ENCODE measurements around the gene LAMP5. TPM values are rescaled to one million over a fixed set of nuclear protein-coding genes. Genes with fewer than 3 reads are reported as not detected.

The LAMP5 gene
- polyA plus RNA-seq, 1 donor from 2014 or later = 0.43 TPM

GRCh38 chr20:9572670-9573069 lies 58.3 kb downstream of the LAMP5 start:
- TF ChIP-seq MXI1 (conservative IDR thresholded peaks at IDR 0.05; ENCODE audit: poor library complexity, severe bottlenecking) (no peak), RAD21 (conservative IDR thresholded peaks at IDR 0.05) (no peak), POLR2AphosphoS5 (IDR thresholded peaks at IDR 0.05) (no peak), EZH2 (IDR thresholded peaks at IDR 0.05; ENCODE audit: borderline replicate concordance, insufficient read depth, low read length, poor library complexity, severe bottlenecking) (no peak), SMC3 (conservative IDR thresholded peaks at IDR 0.05; ENCODE audit: poor library complexity) (no peak), EP300 (conservative IDR thresholded peaks at IDR 0.05; ENCODE audit: poor library complexity, severe bottlenecking) (no peak)
- no peak overlapping the region for H2AFZ ChIP-seq (ENCODE audit: low read depth, low read length)
- no peak overlapping the region for H3K4me3 ChIP-seq (ENCODE audit: low read length)
- H3K9me3 ChIP-seq (ENCODE audit: low read length) = no peaks in the 10 kb centered on the region
- H3K4me2 ChIP-seq (ENCODE audit: low read length) = no peak overlapping the region
- no peaks in the 10 kb centered on the region for H3K36me3 ChIP-seq (ENCODE audit: insufficient read depth, low read length)
- H3K27ac ChIP-seq (ENCODE audit: low read length) = no peak overlapping the region
- no peaks in the 10 kb centered on the region for H3F3A ChIP-seq (ENCODE audit: insufficient read depth, low read length, poor library complexity, severe bottlenecking)
- no peak overlapping the region for H3K9ac ChIP-seq (ENCODE audit: low read length)
- H3K27me3 ChIP-seq (ENCODE audit: insufficient read depth, low read depth, low read length) = no peaks in the 10 kb centered on the region
- H4K20me1 ChIP-seq (ENCODE audit: insufficient read depth) = no peaks in the 10 kb centered on the region
- no peaks in the 10 kb centered on the region for H3K79me2 ChIP-seq (replicated peaks; ENCODE audit: insufficient read depth, low read length)
- no peaks in the 10 kb centered on the region for H3K9me2 ChIP-seq (ENCODE audit: insufficient read depth, low read length)

DNA sequence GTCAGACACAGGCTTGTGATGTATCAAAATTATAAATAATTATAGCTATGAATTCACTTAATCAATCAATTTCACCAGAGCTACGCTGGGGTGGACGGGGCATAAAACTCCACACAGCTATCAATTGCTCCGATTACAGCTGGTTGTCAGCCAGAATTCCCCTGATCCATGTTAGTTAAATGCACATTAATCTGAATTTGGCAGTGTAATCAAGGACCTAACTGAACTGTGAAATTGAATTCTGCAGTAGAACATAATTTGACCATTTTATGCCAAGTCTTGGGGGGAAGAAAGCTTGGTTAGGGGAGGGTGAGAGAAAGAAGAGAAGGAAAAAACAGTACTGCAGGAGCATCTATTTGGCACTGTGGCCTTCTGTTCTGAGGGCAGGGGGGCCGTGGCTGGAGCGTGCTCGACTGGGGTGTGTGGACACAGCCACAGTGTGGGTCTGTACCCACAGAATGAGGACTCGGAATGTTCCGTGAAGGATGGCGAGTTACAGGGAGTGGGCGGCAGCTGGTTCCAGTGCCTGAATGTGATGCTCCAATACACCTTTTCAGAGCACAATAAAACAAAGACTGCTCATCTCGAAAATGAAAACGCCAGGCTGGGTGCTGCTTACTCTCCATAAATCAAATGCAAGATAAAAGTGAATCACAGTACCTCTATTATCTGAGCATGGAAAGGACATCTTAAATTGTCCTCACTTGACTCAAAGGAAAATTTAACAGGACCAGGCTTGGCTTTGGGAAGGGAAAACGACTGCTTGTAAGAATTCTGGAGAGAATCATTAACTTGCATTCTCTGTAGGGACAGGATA lies 59.2 kb downstream of the LAMP5 start:
- Histone ChIP-seq H3K4me3 (ENCODE audit: low read length) (peak overlapping the region; percentile 50), H3K9me3 (ENCODE audit: low read length) (no peaks in the 10 kb centered on the region), H3K9me2 (ENCODE audit: insufficient read depth, low read length) (no peaks in the 10 kb centered on the region), H3K79me2 (replicated peaks; ENCODE audit: insufficient read depth, low read length) (no peaks in the 10 kb centered on the region), H3K36me3 (ENCODE audit: insufficient read depth, low read length) (no peaks in the 10 kb centered on the region), H3F3A (ENCODE audit: insufficient read depth, low read length, poor library complexity, severe bottlenecking) (no peaks in the 10 kb centered on the region), H3K27me3 (ENCODE audit: insufficient read depth, low read depth, low read length) (no peaks in the 10 kb centered on the region), H3K9ac (ENCODE audit: low read length) (peak overlapping the region; percentile 52), H4K20me1 (ENCODE audit: insufficient read depth) (no peaks in the 10 kb centered on the region), H3K27ac (ENCODE audit: low read length) (peak overlapping the region; percentile 53), H3K4me2 (ENCODE audit: low read length) (peak overlapping the region; percentile 56), H2AFZ (ENCODE audit: low read depth, low read length) (no peak overlapping the region)
- TF ChIP-seq EP300 (conservative IDR thresholded peaks at IDR 0.05; ENCODE audit: poor library complexity, severe bottlenecking) = no peak
- TF ChIP-seq SMC3 (conservative IDR thresholded peaks at IDR 0.05; ENCODE audit: poor library complexity) = no peak

DNA sequence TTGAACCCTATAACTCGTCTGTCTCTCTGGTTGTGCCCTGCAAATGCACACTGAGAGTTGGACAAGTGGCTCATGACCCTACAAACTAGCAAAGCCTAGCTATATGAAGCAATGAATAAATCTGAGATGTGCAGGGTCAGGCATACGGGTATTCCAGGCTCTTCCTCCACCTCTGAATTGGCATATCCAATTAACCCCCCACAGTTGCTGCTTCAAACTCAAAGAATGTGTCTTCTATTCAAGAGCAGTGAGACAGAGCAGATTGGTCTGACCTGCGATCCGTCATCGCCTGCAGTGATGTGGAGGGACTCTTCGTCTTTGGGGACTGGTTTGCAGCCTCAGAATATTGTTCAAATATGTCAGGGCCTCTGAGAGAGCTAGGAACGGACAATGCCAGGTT lies 59.8 kb downstream of the LAMP5 start:
- Histone ChIP-seq H3K9me3 (ENCODE audit: low read length) (no peaks in the 10 kb centered on the region), H3K4me2 (ENCODE audit: low read length) (peak overlapping the region; percentile 20), H3K27ac (ENCODE audit: low read length) (no peak overlapping the region), H3K79me2 (replicated peaks; ENCODE audit: insufficient read depth, low read length) (no peaks in the 10 kb centered on the region), H3K9ac (ENCODE audit: low read length) (peak overlapping the region; percentile 52), H3F3A (ENCODE audit: insufficient read depth, low read length, poor library complexity, severe bottlenecking) (no peaks in the 10 kb centered on the region), H4K20me1 (ENCODE audit: insufficient read depth) (no peaks in the 10 kb centered on the region), H3K9me2 (ENCODE audit: insufficient read depth, low read length) (no peaks in the 10 kb centered on the region), H3K27me3 (ENCODE audit: insufficient read depth, low read depth, low read length) (no peaks in the 10 kb centered on the region), H3K4me3 (ENCODE audit: low read length) (peak overlapping the region; percentile 50), H3K36me3 (ENCODE audit: insufficient read depth, low read length) (no peaks in the 10 kb centered on the region), H2AFZ (ENCODE audit: low read depth, low read length) (no peak overlapping the region)
- no peak for TF ChIP-seq POLR2AphosphoS5 (IDR thresholded peaks at IDR 0.05)
- TF ChIP-seq, protein P1, sequence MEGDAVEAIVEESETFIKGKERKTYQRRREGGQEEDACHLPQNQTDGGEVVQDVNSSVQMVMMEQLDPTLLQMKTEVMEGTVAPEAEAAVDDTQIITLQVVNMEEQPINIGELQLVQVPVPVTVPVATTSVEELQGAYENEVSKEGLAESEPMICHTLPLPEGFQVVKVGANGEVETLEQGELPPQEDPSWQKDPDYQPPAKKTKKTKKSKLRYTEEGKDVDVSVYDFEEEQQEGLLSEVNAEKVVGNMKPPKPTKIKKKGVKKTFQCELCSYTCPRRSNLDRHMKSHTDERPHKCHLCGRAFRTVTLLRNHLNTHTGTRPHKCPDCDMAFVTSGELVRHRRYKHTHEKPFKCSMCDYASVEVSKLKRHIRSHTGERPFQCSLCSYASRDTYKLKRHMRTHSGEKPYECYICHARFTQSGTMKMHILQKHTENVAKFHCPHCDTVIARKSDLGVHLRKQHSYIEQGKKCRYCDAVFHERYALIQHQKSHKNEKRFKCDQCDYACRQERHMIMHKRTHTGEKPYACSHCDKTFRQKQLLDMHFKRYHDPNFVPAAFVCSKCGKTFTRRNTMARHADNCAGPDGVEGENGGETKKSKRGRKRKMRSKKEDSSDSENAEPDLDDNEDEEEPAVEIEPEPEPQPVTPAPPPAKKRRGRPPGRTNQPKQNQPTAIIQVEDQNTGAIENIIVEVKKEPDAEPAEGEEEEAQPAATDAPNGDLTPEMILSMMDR (IDR thresholded peaks at IDR 0.05; ENCODE audit: poor library complexity, severe bottlenecking) = no peak
- TF ChIP-seq EZH2 (IDR thresholded peaks at IDR 0.05; ENCODE audit: borderline replicate concordance, insufficient read depth, low read length, poor library complexity, severe bottlenecking) = no peak
- no peak for TF ChIP-seq TAF1 (IDR thresholded peaks at IDR 0.05; ENCODE audit: low read depth)
- TF ChIP-seq MXI1 (conservative IDR thresholded peaks at IDR 0.05; ENCODE audit: poor library complexity, severe bottlenecking) = no peak
- no peak for TF ChIP-seq REST (IDR thresholded peaks at IDR 0.05; ENCODE audit: borderline replicate concordance)
- no peak for TF ChIP-seq SMC3 (conservative IDR thresholded peaks at IDR 0.05; ENCODE audit: poor library complexity)
- no peak for TF ChIP-seq EP300 (conservative IDR thresholded peaks at IDR 0.05; ENCODE audit: poor library complexity, severe bottlenecking)
- no peak for TF ChIP-seq RAD21 (conservative IDR thresholded peaks at IDR 0.05)
